Osteocyte (in vitro differentiated cells): ENCODE measurements around the gene RAB18. TPM values are rescaled to one million over a fixed set of nuclear protein-coding genes. Genes with fewer than 3 reads are reported as not detected.
"Not testable (repeated sequence)": the region's sequence is repeated elsewhere in the genome, so short reads cannot be mapped to it uniquely, and the experiment has no call there.

Experiments
- DNase-seq: peaks from one replicate; pipeline ENCODE4 v3.0.0; 2021; ENCODE audit warnings: mixed read lengths; ENCODE audit not compliant: unreplicated experiment; ENCODE audit errors: extremely low spot score
- H3K27ac Mint-ChIP-seq: one replicate; pipeline ENCODE4 v1.8.0; 2021; ENCODE audit warnings: mild to moderate bottlenecking, mixed read lengths; ENCODE audit not compliant: unreplicated experiment
- H3K27me3 Mint-ChIP-seq: one replicate; pipeline ENCODE4 v1.8.0; 2021; ENCODE audit warnings: mixed read lengths; ENCODE audit not compliant: unreplicated experiment
- H3K36me3 Mint-ChIP-seq: one replicate; pipeline ENCODE4 v1.8.0; 2021; ENCODE audit warnings: mixed read lengths; ENCODE audit not compliant: unreplicated experiment
- H3K4me1 Mint-ChIP-seq: one replicate; pipeline ENCODE4 v1.8.0; 2021; ENCODE audit warnings: mixed read lengths; ENCODE audit not compliant: unreplicated experiment
- H3K4me3 Mint-ChIP-seq: one replicate; pipeline ENCODE4 v1.8.0; 2021; ENCODE audit warnings: mild to moderate bottlenecking, moderate library complexity, mixed read lengths; ENCODE audit not compliant: unreplicated experiment
- H3K9me3 Mint-ChIP-seq: one replicate; pipeline ENCODE4 v1.8.0; 2021; ENCODE audit warnings: mixed read lengths; ENCODE audit not compliant: unreplicated experiment
- CTCF ChIP-seq: fragments of 200-600 bp; sonication (generic); IDR thresholded peaks from 2 replicates; pipeline ENCODE4 v1.5.0; 2021; ENCODE audit warnings: antibody characterized with exemption, mild to moderate bottlenecking, moderate library complexity
- total RNA-seq: library from RNA; stranded (reverse); gene quantifications from 2 replicates; pipeline ENCODE4 v1.2.1, GENCODE V29; 2021

RAB18 gene
- total RNA-seq, 1 donor from 2014 or later: 142 TPM

- no peak for DNase-seq
- Mint-ChIP-seq H3K36me3 (peaks cover 7% of the 10 kb centered on the region), H3K4me1 (peaks cover 40% of the 10 kb centered on the region), H3K27me3 (peaks cover 26% of the 10 kb centered on the region), H3K27ac (peak overlapping the region; percentile 98), H3K9me3 (no peaks in the 10 kb centered on the region), H3K4me3 (peak overlapping the region; percentile 98)
- no peak for TF ChIP-seq CTCF
Observed at GRCh38 chr10:27504808-27505460, 830 bp downstream of the RAB18 start.

GRCh38 chr10:27505537-27505936, 1.4 kb downstream of the RAB18 start:
- Mint-ChIP-seq H3K36me3 (peaks cover 12% of the 10 kb centered on the region), H3K4me1 (peaks cover 41% of the 10 kb centered on the region), H3K27me3 (peaks cover 21% of the 10 kb centered on the region), H3K4me3 (peak overlapping the region; percentile 70), H3K27ac (peak overlapping the region; percentile 23)
- H3K9me3 Mint-ChIP-seq, DNase-seq: not testable (repeated sequence)

GRCh38 chr10:27506280-27506679, 2.2 kb downstream of the RAB18 start:
- peaks cover 17% of the 10 kb centered on the region for H3K36me3 Mint-ChIP-seq
- no peak for TF ChIP-seq CTCF
- H3K27ac Mint-ChIP-seq: peak overlapping the region; percentile 1
- H3K27me3 Mint-ChIP-seq: peaks cover 13% of the 10 kb centered on the region
- H3K9me3 Mint-ChIP-seq: no peaks in the 10 kb centered on the region
- DNase-seq: no peak
- H3K4me1 Mint-ChIP-seq: peaks cover 41% of the 10 kb centered on the region
- H3K4me3 Mint-ChIP-seq: peak overlapping the region; percentile 70

- no peak overlapping the region for H3K27ac Mint-ChIP-seq
- no peak for DNase-seq
Observed at GRCh38 chr10:27512548-27512947, 8.4 kb downstream of the RAB18 start.

GRCh38 chr10:27513451-27514191, 9.5 kb downstream of the RAB18 start:
- DNase-seq: no peak
- peak overlapping the region; percentile 69 for H3K27ac Mint-ChIP-seq
- H3K4me1 Mint-ChIP-seq: peaks cover 33% of the 10 kb centered on the region
- no peaks in the 10 kb centered on the region for H3K9me3 Mint-ChIP-seq
- H3K27me3 Mint-ChIP-seq: no peaks in the 10 kb centered on the region
- TF ChIP-seq CTCF: no peak
- no peak overlapping the region for H3K4me3 Mint-ChIP-seq
- peaks cover 42% of the 10 kb centered on the region for H3K36me3 Mint-ChIP-seq

More at GRCh38 chr10:27512548-27512947, 8.4 kb downstream of the RAB18 start:
- peaks cover 39% of the 10 kb centered on the region for H3K36me3 Mint-ChIP-seq
- no peaks in the 10 kb centered on the region for H3K9me3 Mint-ChIP-seq
- H3K4me1 Mint-ChIP-seq: peaks cover 36% of the 10 kb centered on the region
- no peak for TF ChIP-seq CTCF
- no peak overlapping the region for H3K4me3 Mint-ChIP-seq
- no peaks in the 10 kb centered on the region for H3K27me3 Mint-ChIP-seq
